ENCODE results near the gene MSH2.
"Not testable (repeated sequence)": the region's sequence is repeated elsewhere in the genome, so short reads cannot be mapped to it uniquely, and the experiment has no call there.

MSH2 gene

GRCh38 chr2:47454818-47455217 lies 51.9 kb downstream of the MSH2 start:
- not testable (repeated sequence) for H3K9ac ChIP-seq (ENCODE audit: low read length); H3K9me3 ChIP-seq (ENCODE audit: control insufficient read depth, low read length)

GRCh38 chr2:47455411-47455810 lies 52.5 kb downstream of the MSH2 start:
- no peaks in the 10 kb centered on the region for H3K9me3 ChIP-seq (ENCODE audit: control insufficient read depth, low read length)
- no peak overlapping the region for H3K9ac ChIP-seq (ENCODE audit: low read length)
- no peaks in the 10 kb centered on the region for H3K4me1 ChIP-seq (ENCODE audit: control insufficient read depth, insufficient read depth, low read length)
- no peaks in the 10 kb centered on the region for H3K27me3 ChIP-seq (ENCODE audit: control insufficient read depth, insufficient read depth, low read length)
- H3K36me3 ChIP-seq (ENCODE audit: control insufficient read depth, insufficient read depth, low read length): no peaks in the 10 kb centered on the region
- H3K4me3 ChIP-seq (ENCODE audit: low read length): no peak overlapping the region

More at GRCh38 chr2:47454818-47455217, 51.9 kb downstream of the MSH2 start:
- H3K4me3 ChIP-seq (ENCODE audit: low read length); H3K27me3 ChIP-seq (ENCODE audit: control insufficient read depth, insufficient read depth, low read length); H3K36me3 ChIP-seq (ENCODE audit: control insufficient read depth, insufficient read depth, low read length); H3K4me1 ChIP-seq (ENCODE audit: control insufficient read depth, insufficient read depth, low read length): not testable (repeated sequence)

- no peaks in the 10 kb centered on the region for H3K36me3 ChIP-seq (ENCODE audit: control insufficient read depth, insufficient read depth, low read length)
- H3K9ac ChIP-seq (ENCODE audit: low read length): no peak overlapping the region
- H3K27me3 ChIP-seq (ENCODE audit: control insufficient read depth, insufficient read depth, low read length): no peaks in the 10 kb centered on the region
- no peak overlapping the region for H3K4me3 ChIP-seq (ENCODE audit: low read length)
- no peaks in the 10 kb centered on the region for H3K9me3 ChIP-seq (ENCODE audit: control insufficient read depth, low read length)
- no peaks in the 10 kb centered on the region for H3K4me1 ChIP-seq (ENCODE audit: control insufficient read depth, insufficient read depth, low read length)
Observed at GRCh38 chr2:47456851-47457250, 53.9 kb downstream of the MSH2 start.

GRCh38 chr2:47457268-47457667 lies 54.3 kb downstream of the MSH2 start:
- Histone ChIP-seq H3K27me3 (ENCODE audit: control insufficient read depth, insufficient read depth, low read length) (no peaks in the 10 kb centered on the region), H3K9me3 (ENCODE audit: control insufficient read depth, low read length) (no peaks in the 10 kb centered on the region), H3K9ac (ENCODE audit: low read length) (no peak overlapping the region), H3K4me3 (ENCODE audit: low read length) (no peak overlapping the region), H3K36me3 (ENCODE audit: control insufficient read depth, insufficient read depth, low read length) (no peaks in the 10 kb centered on the region), H3K4me1 (ENCODE audit: control insufficient read depth, insufficient read depth, low read length) (no peaks in the 10 kb centered on the region)

- no peaks in the 10 kb centered on the region for H3K36me3 ChIP-seq (ENCODE audit: control insufficient read depth, insufficient read depth, low read length)
- H3K9me3 ChIP-seq (ENCODE audit: control insufficient read depth, low read length): no peaks in the 10 kb centered on the region
- H3K9ac ChIP-seq (ENCODE audit: low read length): no peak overlapping the region
- H3K4me1 ChIP-seq (ENCODE audit: control insufficient read depth, insufficient read depth, low read length): no peaks in the 10 kb centered on the region
- no peaks in the 10 kb centered on the region for H3K27me3 ChIP-seq (ENCODE audit: control insufficient read depth, insufficient read depth, low read length)
- no peak overlapping the region for H3K4me3 ChIP-seq (ENCODE audit: low read length)
Observed at GRCh38 chr2:47459021-47459420, 56.1 kb downstream of the MSH2 start.

GRCh38 chr2:47460766-47461165 lies 57.8 kb downstream of the MSH2 start:
- Histone ChIP-seq H3K36me3 (ENCODE audit: control insufficient read depth, insufficient read depth, low read length) (no peaks in the 10 kb centered on the region), H3K9me3 (ENCODE audit: control insufficient read depth, low read length) (no peaks in the 10 kb centered on the region), H3K27me3 (ENCODE audit: control insufficient read depth, insufficient read depth, low read length) (no peaks in the 10 kb centered on the region), H3K4me3 (ENCODE audit: low read length) (no peak overlapping the region), H3K4me1 (ENCODE audit: control insufficient read depth, insufficient read depth, low read length) (no peaks in the 10 kb centered on the region), H3K9ac (ENCODE audit: low read length) (no peak overlapping the region)

GRCh38 chr2:47471429-47472116 lies 68.6 kb downstream of the MSH2 start:
- no peaks in the 10 kb centered on the region for H3K27me3 ChIP-seq (ENCODE audit: control insufficient read depth, insufficient read depth, low read length)
- no peak overlapping the region for H3K4me3 ChIP-seq (ENCODE audit: low read length)
- H3K36me3 ChIP-seq (ENCODE audit: control insufficient read depth, insufficient read depth, low read length): no peaks in the 10 kb centered on the region
- no peaks in the 10 kb centered on the region for H3K9me3 ChIP-seq (ENCODE audit: control insufficient read depth, low read length)
- H3K4me1 ChIP-seq (ENCODE audit: control insufficient read depth, insufficient read depth, low read length): no peaks in the 10 kb centered on the region
- H3K9ac ChIP-seq (ENCODE audit: low read length): no peak overlapping the region

- no peak overlapping the region for H3K9ac ChIP-seq (ENCODE audit: low read length)
- H3K9me3 ChIP-seq (ENCODE audit: control insufficient read depth, low read length): no peaks in the 10 kb centered on the region
- no peaks in the 10 kb centered on the region for H3K27me3 ChIP-seq (ENCODE audit: control insufficient read depth, insufficient read depth, low read length)
- H3K4me1 ChIP-seq (ENCODE audit: control insufficient read depth, insufficient read depth, low read length): no peaks in the 10 kb centered on the region
- no peaks in the 10 kb centered on the region for H3K36me3 ChIP-seq (ENCODE audit: control insufficient read depth, insufficient read depth, low read length)
- H3K4me3 ChIP-seq (ENCODE audit: low read length): no peak overlapping the region
Observed at GRCh38 chr2:47479863-47480262, 76.9 kb downstream of the MSH2 start.

GRCh38 chr2:47483191-47483590 lies 80.2 kb downstream of the MSH2 start:
- Histone ChIP-seq H3K4me1 (ENCODE audit: control insufficient read depth, insufficient read depth, low read length) (peaks cover 9% of the 10 kb centered on the region), H3K9ac (ENCODE audit: low read length) (no peak overlapping the region), H3K27me3 (ENCODE audit: control insufficient read depth, insufficient read depth, low read length) (no peaks in the 10 kb centered on the region), H3K36me3 (ENCODE audit: control insufficient read depth, insufficient read depth, low read length) (no peaks in the 10 kb centered on the region), H3K9me3 (ENCODE audit: control insufficient read depth, low read length) (no peaks in the 10 kb centered on the region), H3K4me3 (ENCODE audit: low read length) (no peak overlapping the region)

- Histone ChIP-seq H3K4me1 (ENCODE audit: control insufficient read depth, insufficient read depth, low read length) (peaks cover 9% of the 10 kb centered on the region), H3K36me3 (ENCODE audit: control insufficient read depth, insufficient read depth, low read length) (no peaks in the 10 kb centered on the region), H3K9me3 (ENCODE audit: control insufficient read depth, low read length) (no peaks in the 10 kb centered on the region), H3K9ac (ENCODE audit: low read length) (no peak overlapping the region), H3K27me3 (ENCODE audit: control insufficient read depth, insufficient read depth, low read length) (no peaks in the 10 kb centered on the region), H3K4me3 (ENCODE audit: low read length) (no peak overlapping the region)
Observed at GRCh38 chr2:47484396-47484795, 81.4 kb downstream of the MSH2 start.

GRCh38 chr2:47485177-47485576 lies 82.2 kb downstream of the MSH2 start:
- H3K4me1 ChIP-seq (ENCODE audit: control insufficient read depth, insufficient read depth, low read length): peaks cover 9% of the 10 kb centered on the region
- no peaks in the 10 kb centered on the region for H3K36me3 ChIP-seq (ENCODE audit: control insufficient read depth, insufficient read depth, low read length)
- H3K9ac ChIP-seq (ENCODE audit: low read length): no peak overlapping the region
- H3K27me3 ChIP-seq (ENCODE audit: control insufficient read depth, insufficient read depth, low read length): no peaks in the 10 kb centered on the region
- H3K9me3 ChIP-seq (ENCODE audit: control insufficient read depth, low read length): no peaks in the 10 kb centered on the region
- no peak overlapping the region for H3K4me3 ChIP-seq (ENCODE audit: low read length)

- H3K4me1 ChIP-seq (ENCODE audit: control insufficient read depth, insufficient read depth, low read length): peaks cover 9% of the 10 kb centered on the region
- no peak overlapping the region for H3K4me3 ChIP-seq (ENCODE audit: low read length)
- no peaks in the 10 kb centered on the region for H3K9me3 ChIP-seq (ENCODE audit: control insufficient read depth, low read length)
- H3K9ac ChIP-seq (ENCODE audit: low read length): no peak overlapping the region
- H3K27me3 ChIP-seq (ENCODE audit: control insufficient read depth, insufficient read depth, low read length): no peaks in the 10 kb centered on the region
- H3K36me3 ChIP-seq (ENCODE audit: control insufficient read depth, insufficient read depth, low read length): no peaks in the 10 kb centered on the region
Observed at GRCh38 chr2:47485751-47486300, 82.9 kb downstream of the MSH2 start.
